K562 (cell line): ENCODE data around the gene SLC7A1. TPM values are rescaled to one million over a fixed set of nuclear protein-coding genes. Genes with fewer than 3 reads are reported as not detected.

Experiments used
- ATF7 ChIP-seq: fragments of 450-650 bp; IDR thresholded peaks from 2 replicates; pipeline ENCODE4 v1.7.1; 2014; ENCODE audit warnings: mild to moderate bottlenecking, moderate library complexity
- CEBPG ChIP-seq, 3 experiments: fragments of 200-800 bp in 1 of 3; sonication (Bioruptor generic) in 1 of 3; sonication (generic) in 1 of 3; formaldehyde crosslinking in 1 of 3; IDR thresholded peaks in 2 of 3; conservative IDR thresholded peaks in 1 of 3; 2 replicates each; pipeline versions ENCODE4 v1.6.1 to v1.8.0; 2016 to 2022; ENCODE audit warnings: missing compliant biosample characterization in 2 of 3, missing genetic modification characterization in 2 of 3, mild to moderate bottlenecking in 1 of 3, missing genetic modification reagents in 1 of 3
- EGR1 ChIP-seq: fragments of 450-650 bp; conservative IDR thresholded peaks from 2 replicates; pipeline ENCODE4 v1.6.1; 2017; ENCODE audit warnings: mild to moderate bottlenecking
- EP400 ChIP-seq: fragments of 450-650 bp; IDR thresholded peaks from 2 replicates; pipeline ENCODE4 v1.6.1; 2017; ENCODE audit warnings: antibody characterized with exemption, mild to moderate bottlenecking, moderate library complexity
- HCFC1 ChIP-seq: IDR thresholded peaks from 2 replicates; pipeline ENCODE4 v1.6.1; 2012; ENCODE audit warnings: low read depth, low read length, improper control_type of control experiment
- HMGN3 ChIP-seq: IDR thresholded peaks from 2 replicates; pipeline ENCODE4 v1.6.1; 2011; ENCODE audit warnings: borderline replicate concordance, low read depth, mild to moderate bottlenecking, mixed read lengths, low read length; ENCODE audit not compliant: insufficient read length; ENCODE audit errors: extremely low read depth
- KAT7 ChIP-seq: sonication (generic); formaldehyde crosslinking; IDR thresholded peaks from 2 replicates; pipeline ENCODE4 v1.8.0; 2022; ENCODE audit warnings: missing genetic modification reagents, mild to moderate bottlenecking, borderline replicate concordance
- KDM5B ChIP-seq: fragments of 200-600 bp; sonication (generic); IDR thresholded peaks from 2 replicates; pipeline ENCODE4 v1.6.1; 2012; ENCODE audit warnings: low read depth, mild to moderate bottlenecking, moderate library complexity, low read length, control low read depth, inconsistent platforms; ENCODE audit not compliant: insufficient replicate concordance
- KLF1 ChIP-seq: fragments of 450-650 bp; IDR thresholded peaks from 2 replicates; pipeline ENCODE4 v1.6.1; 2016; ENCODE audit warnings: missing genetic modification characterization, missing compliant biosample characterization
- TAF15 ChIP-seq: fragments of 200-400 bp; formaldehyde crosslinking; IDR thresholded peaks from 2 replicates; pipeline ENCODE4 v1.6.1; 2017; ENCODE audit warnings: mild to moderate bottlenecking, low read depth, low read length, moderate library complexity
- ZFX ChIP-seq: sonication (generic); formaldehyde crosslinking; IDR thresholded peaks from 2 replicates; pipeline ENCODE4 v1.8.0; 2022; ENCODE audit warnings: mild to moderate bottlenecking, missing genetic modification reagents, moderate library complexity
- ZSCAN32 ChIP-seq: fragments of 450-650 bp; formaldehyde crosslinking; IDR thresholded peaks from 2 replicates; pipeline ENCODE4 v1.4.0; 2020; ENCODE audit warnings: mild to moderate bottlenecking, moderate library complexity
- polyA plus RNA-seq, 8 experiments: library from polyadenylated mRNA; depleted of rRNA in 4 of 8; stranded (reverse) in 5 of 8; unstranded in 3 of 8; fragments of >200 nt; fragmentation: Nextera tagmentation in 2 of 8; fragmentation: Illumina TruSeq in 1 of 8; extraction: Ambion mirVana in 2 of 8; extraction: Trizol in 1 of 8; gene quantifications; 2 replicates each; pipeline versions ENCODE4 v1.2.1 to v1.2.3, GENCODE V29; 2011 to 2014; ENCODE audit warnings: inconsistent platforms in 1 of 8, missing spikeins in 1 of 8
- total RNA-seq, 7 experiments: library from RNA; depleted of rRNA in 6 of 7; stranded (reverse); fragments of >200 nt in 6 of 7; fragmentation: Illumina TruSeq in 2 of 7; extraction: Trizol in 2 of 7; gene quantifications; 2 replicates each; pipeline versions ENCODE4 v1.2.1 to v1.2.3, GENCODE V29; 2011 to 2021; ENCODE audit warnings: low replicate concordance in 1 of 7
- TF ChIP-seq, protein P1 (sequence below): sonication (generic); formaldehyde crosslinking; IDR thresholded peaks from 2 replicates; pipeline ENCODE4 v1.8.0; 2022; ENCODE audit warnings: mild to moderate bottlenecking, missing genetic modification reagents, borderline replicate concordance
- TF ChIP-seq, protein P2 (sequence below): fragments of 450-650 bp; formaldehyde crosslinking; IDR thresholded peaks from 2 replicates; pipeline ENCODE4 v1.4.0; 2022; ENCODE audit warnings: mild to moderate bottlenecking, moderate library complexity

Gene SLC7A1
- total and polyA plus RNA-seq, 9 of the 15 experiments (the other 6 are each of a cell fraction or from before 2014, with no cell fraction given) = 3.3 to 69.7 (median 10.8) TPM

DNA sequence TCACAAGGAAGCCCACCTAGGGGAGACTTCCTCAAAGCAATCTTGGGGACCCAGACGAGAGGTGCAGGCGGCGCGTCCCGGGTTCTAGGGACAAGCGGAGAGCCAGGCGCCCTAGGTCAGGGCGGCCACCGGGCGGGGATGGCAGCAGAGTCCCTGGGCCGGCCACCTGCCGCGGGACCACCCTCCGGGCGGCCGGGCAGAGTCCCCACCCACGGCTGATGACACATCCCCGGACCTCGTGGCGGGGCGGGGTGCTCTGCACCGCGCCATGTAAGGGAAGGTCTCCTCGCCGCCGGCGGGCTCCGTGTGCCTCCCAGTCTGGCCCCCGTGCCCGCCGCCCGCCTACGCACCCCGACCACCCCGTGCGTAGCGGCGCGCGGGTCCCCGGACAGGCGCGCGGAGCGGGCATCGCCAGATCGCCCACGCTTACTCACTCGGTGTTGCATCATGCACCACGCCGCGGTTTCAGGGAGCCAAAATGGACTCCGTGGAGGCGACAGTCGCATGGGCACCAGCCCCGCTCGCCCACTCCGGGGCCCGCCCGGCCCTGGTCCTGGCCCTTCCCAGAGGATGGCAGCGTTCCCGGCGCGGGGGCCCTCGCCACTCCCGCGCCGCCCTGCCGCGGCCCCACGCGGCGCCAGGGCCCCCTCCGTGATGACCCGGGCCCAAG is 643 bp downstream of the SLC7A1 start (continued):
- TF ChIP-seq ATF7 = peak; percentile 61; the same call in 1 of the 2 replicates
- peak; percentile 95 for TF ChIP-seq EP400
- peak; percentile 64; the same call in 1 of the 2 replicates for TF ChIP-seq KAT7 (CRISPR knock-in tag)
- TF ChIP-seq CEBPG (CRISPR knock-in tag; IDR thresholded peaks at IDR 0.05) = peak; percentile 97
- TF ChIP-seq CEBPG (tag; conservative IDR thresholded peaks at IDR 0.05 in 1 of 2, IDR thresholded peaks at IDR 0.05 in 1 of 2) = peak; percentile 92 to 94
- peak; percentile 45 for TF ChIP-seq ZFX (CRISPR knock-in tag)
- peak; percentile 74 for TF ChIP-seq EGR1
- TF ChIP-seq KDM5B = peak; percentile 45
- TF ChIP-seq, protein P1, sequence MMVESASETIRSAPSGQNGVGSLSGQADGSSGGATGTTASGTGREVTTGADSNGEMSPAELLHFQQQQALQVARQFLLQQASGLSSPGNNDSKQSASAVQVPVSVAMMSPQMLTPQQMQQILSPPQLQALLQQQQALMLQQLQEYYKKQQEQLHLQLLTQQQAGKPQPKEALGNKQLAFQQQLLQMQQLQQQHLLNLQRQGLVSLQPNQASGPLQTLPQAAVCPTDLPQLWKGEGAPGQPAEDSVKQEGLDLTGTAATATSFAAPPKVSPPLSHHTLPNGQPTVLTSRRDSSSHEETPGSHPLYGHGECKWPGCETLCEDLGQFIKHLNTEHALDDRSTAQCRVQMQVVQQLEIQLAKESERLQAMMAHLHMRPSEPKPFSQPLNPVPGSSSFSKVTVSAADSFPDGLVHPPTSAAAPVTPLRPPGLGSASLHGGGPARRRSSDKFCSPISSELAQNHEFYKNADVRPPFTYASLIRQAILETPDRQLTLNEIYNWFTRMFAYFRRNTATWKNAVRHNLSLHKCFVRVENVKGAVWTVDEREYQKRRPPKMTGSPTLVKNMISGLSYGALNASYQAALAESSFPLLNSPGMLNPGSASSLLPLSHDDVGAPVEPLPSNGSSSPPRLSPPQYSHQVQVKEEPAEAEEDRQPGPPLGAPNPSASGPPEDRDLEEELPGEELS (CRISPR knock-in tag) = 0 out of 2 replicates have a peak, but pooled peaks have one; percentile 21
- peak; percentile 29 for TF ChIP-seq HMGN3
- TF ChIP-seq, protein P2, sequence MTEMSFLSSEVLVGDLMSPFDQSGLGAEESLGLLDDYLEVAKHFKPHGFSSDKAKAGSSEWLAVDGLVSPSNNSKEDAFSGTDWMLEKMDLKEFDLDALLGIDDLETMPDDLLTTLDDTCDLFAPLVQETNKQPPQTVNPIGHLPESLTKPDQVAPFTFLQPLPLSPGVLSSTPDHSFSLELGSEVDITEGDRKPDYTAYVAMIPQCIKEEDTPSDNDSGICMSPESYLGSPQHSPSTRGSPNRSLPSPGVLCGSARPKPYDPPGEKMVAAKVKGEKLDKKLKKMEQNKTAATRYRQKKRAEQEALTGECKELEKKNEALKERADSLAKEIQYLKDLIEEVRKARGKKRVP (CRISPR knock-in tag) = peak; percentile 96
- TF ChIP-seq ZSCAN32 = peak; percentile 88
- peak; percentile 20; the same call in 1 of the 2 replicates for TF ChIP-seq HCFC1
- no peak for TF ChIP-seq KLF1
- TF ChIP-seq TAF15 = no peak
